ENCODE data around the gene RRN3.
"Not testable (repeated sequence)": the region's sequence is repeated elsewhere in the genome, so short reads cannot be mapped to it uniquely, and the experiment has no call there.

The RRN3 gene

DNA sequence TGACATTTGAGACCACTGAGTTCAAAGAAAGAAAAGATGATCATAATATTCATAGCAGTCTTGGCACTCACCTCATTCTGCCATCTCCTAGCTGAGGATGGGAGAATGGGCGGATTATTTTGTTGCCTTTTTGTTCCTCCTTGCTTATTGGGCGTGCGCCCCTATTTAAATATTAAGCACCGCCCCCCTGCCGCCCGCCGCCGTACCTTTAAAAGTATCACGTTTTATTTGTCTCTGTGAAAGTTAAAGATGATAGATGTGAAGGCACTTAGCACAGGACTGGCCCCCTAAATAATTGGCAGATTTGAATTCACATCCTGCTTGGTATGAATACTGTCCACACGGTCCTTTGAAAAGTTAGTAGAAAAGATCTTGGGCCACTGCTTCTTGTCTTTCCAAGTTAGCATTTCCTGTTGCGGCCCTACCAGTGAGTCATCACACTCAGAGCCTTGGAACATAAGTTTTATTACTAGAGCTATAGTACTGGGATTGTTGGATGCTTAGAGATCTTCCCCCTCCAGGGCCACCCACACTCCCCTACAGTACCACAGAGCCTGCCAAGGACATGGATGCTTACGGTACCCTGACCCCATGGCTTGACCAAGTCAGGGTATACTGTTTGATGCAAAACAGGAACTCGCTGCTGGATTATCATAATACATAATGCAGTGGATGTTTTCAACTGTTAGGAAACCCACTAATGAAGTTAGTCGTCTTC is 68.7 kb downstream of the RRN3 start:
- not testable (repeated sequence) for DNase-seq

GRCh38 chr16:15024858-15025199 is 69.2 kb downstream of the RRN3 start:
- DNase-seq = not testable (repeated sequence)

GRCh38 chr16:15023381-15024077 is 70.5 kb downstream of the RRN3 start:
- not testable (repeated sequence) for DNase-seq

DNA sequence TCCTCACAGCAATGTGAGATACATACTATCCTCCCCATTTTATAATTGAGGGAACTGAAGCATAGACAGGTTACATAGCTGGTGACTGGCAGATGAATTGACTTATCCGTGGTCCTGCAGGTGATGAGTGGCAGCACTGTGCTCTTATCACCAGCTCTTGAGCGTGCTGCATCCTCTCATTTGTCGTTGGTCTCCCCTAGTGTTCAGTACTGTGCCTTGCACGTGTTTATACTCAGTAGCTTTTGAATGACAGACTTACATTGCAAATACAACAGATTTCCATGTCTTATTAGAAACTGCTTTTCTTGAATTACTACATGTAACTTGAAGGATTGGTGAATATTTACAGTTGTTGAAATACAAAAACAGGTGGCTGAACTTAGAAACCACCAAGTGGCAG is 71.9 kb downstream of the RRN3 start:
- not testable (repeated sequence) for DNase-seq

DNA sequence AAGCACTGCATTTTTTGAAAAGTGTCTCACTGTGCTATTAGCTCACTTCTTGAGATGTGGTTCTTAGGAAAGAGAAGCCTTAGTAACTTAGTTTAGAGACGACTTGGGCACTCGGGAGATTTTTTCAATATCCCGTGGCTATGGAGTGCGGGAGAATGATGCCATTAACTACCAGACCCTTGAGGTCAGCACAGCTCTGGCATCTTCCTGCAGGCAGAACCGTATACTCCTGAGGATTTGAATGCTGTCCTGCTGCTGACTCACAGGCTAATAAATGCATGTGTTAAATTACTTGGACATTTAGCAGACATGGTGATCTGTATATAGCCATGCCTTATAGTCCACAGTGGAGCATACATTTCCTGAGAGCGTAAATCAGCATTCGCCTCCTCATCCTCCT is 72.6 kb downstream of the RRN3 start:
- not testable (repeated sequence) for DNase-seq

- DNase-seq = not testable (repeated sequence)
These were observed 77.0 kb downstream of the RRN3 start for GRCh38 chr16:15016951-15017580.

DNA sequence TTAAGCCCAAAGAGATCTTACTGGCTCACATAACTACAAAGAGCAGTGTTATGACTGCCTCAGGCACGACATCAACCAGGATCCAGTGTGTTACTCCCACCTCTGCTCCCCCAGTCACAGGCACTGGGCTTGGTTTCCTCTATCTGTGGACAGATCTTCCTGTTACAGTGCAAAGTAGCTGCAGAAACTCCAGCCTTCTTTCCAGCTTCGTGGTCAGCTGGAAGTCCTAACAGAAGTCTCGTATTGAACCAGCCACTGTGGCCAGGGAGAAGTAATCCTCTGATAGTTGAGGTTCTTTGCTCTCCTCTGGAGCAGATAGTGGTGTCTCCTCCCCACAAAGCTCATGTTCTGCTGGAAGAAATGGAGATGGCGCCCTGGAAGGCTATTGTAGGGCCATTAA is 77.7 kb downstream of the RRN3 start:
- DNase-seq = not testable (repeated sequence)

DNA sequence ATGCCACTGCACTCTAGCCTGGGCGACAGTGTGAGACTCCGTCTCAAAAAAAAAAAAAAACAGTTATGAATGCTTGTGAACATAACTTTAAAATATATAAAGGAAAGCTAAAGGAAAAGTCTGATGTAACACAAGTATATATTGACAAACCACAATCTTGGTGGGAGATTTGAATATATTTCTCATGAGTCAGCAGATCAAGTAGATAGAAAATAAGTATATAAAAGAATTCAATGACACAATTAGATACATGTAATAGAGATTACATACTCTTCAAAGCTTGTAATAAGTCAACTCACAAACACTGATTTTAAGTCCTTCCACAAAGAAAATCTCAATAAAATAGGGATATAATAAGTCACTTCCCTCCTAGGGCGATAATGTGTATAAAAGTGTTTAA is 78.4 kb downstream of the RRN3 start:
- not testable (repeated sequence) for DNase-seq

GRCh38 chr16:15012941-15013340 is 81.1 kb downstream of the RRN3 start:
- DNase-seq = not testable (repeated sequence)
